ENCODE results near the gene GALC. TPM values are rescaled to one million over a fixed set of nuclear protein-coding genes. Genes with fewer than 3 reads are reported as not detected.

Gene GALC
- total and polyA plus RNA-seq, 9 of the 15 experiments (the other 6 are each of a cell fraction or from before 2014, with no cell fraction given) = 1.6 to 15.0 (median 7.3) TPM

- TF ChIP-seq NKRF (IDR thresholded peaks at IDR 0.05; ENCODE audit: borderline replicate concordance) = no peak
Observed at GRCh38 chr14:88012495-88012894, 19.5 kb upstream of the GALC start (continued).

- intact Hi-C loops (cut with micrococcal nuclease) = loop anchor here (5.0 kb wide), 2 partner anchors 132 to 177 kb away; no protein-coding TSS in a partner anchor
- no peak for FAIRE-seq
- in situ Hi-C loops (cut with MboI) = loop anchor here (10.0 kb wide), 1 partner anchor 164 kb away; no protein-coding TSS in a partner anchor
- TF ChIP-seq ZBTB26 (CRISPR knock-in tag; IDR thresholded peaks at IDR 0.05) (no peak), ZBTB43 (CRISPR knock-in tag; IDR thresholded peaks at IDR 0.05) (no peak), BCL6 (CRISPR knock-in tag; IDR thresholded peaks at IDR 0.05) (no peak), KDM2B (CRISPR knock-in tag; IDR thresholded peaks at IDR 0.05) (no peak), ZBTB12 (CRISPR knock-in tag; IDR thresholded peaks at IDR 0.05) (no peak), TRIM25 (IDR thresholded peaks at IDR 0.05; ENCODE audit: borderline replicate concordance) (no peak)
Observed at GRCh38 chr14:88010331-88010730, 17.3 kb upstream of the GALC start.

More at GRCh38 chr14:88010331-88010730, 17.3 kb upstream of the GALC start:
- ChIA-PET POLR2A (no interaction called here), CTCF (ENCODE audit: low intra/inter-chr PET ratio) (no interaction called here)
- Histone ChIP-seq H3K27me3 (ENCODE audit: control insufficient read depth in 2 of 2, insufficient read depth in 2 of 2, low read length in 2 of 2) (no peaks in the 10 kb centered on the region), H3K27ac (ENCODE audit: extremely low read depth, low read depth, low read length) (no peak overlapping the region), H3K4me1 (replicated peaks in 1 of 2; ENCODE audit: control insufficient read depth in 2 of 2, insufficient read depth in 2 of 2, low read length in 2 of 2) (no peaks in the 10 kb centered on the region), H3K36me3 (ENCODE audit: control insufficient read depth, insufficient read depth, low read length) (no peaks in the 10 kb centered on the region), H3K9ac (ENCODE audit: insufficient read depth in 1 of 2, low read depth in 2 of 2, low read length in 2 of 2) (no peak overlapping the region), H3K4me3 (no peak overlapping the region), H2AFZ (ENCODE audit: low read depth, low read length) (no peak overlapping the region), H3K79me2 (ENCODE audit: control insufficient read depth, insufficient read depth, low read length) (no peaks in the 10 kb centered on the region), H4K20me1 (replicated peaks; ENCODE audit: control insufficient read depth, insufficient read depth, low read length) (no peaks in the 10 kb centered on the region), H3K9me1 (ENCODE audit: control insufficient read depth, insufficient read depth, low read length) (no peaks in the 10 kb centered on the region), H3K9me3 (replicated peaks; ENCODE audit: control insufficient read depth, insufficient read depth, low read depth, low read length) (no peaks in the 10 kb centered on the region), H3K4me2 (ENCODE audit: insufficient read depth, low read length) (no peak overlapping the region)
- 39% methylated on average over 2 of the region's 2 CpGs for WGBS (ENCODE audit: insufficient coverage, low coverage, missing lambda C conversion rate)
- DNase-seq (ENCODE audit: extremely low read depth in 1 of 4, low spot score in 3 of 4) (no peak), ATAC-seq (no peak)
- BruUV-seq (replicated peaks) = no TSS peak
